HepG2 (cell line): ENCODE measurements around the gene HYOU1. TPM values are rescaled to one million over a fixed set of nuclear protein-coding genes. Genes with fewer than 3 reads are reported as not detected.

Experiments
- AFF4 ChIP-seq: sonication (generic); formaldehyde crosslinking; IDR thresholded peaks from 2 replicates; pipeline ENCODE4 v1.4.0; 2020; ENCODE audit warnings: missing genetic modification reagents
- CREB3 ChIP-seq: sonication (generic); formaldehyde crosslinking; IDR thresholded peaks from 2 replicates; pipeline ENCODE4 v1.5.0; 2020; ENCODE audit warnings: missing genetic modification reagents
- GLMP ChIP-seq: sonication (generic); formaldehyde crosslinking; IDR thresholded peaks from 2 replicates; pipeline ENCODE4 v1.9.0; 2021; ENCODE audit warnings: missing genetic modification reagents, mild to moderate bottlenecking, borderline replicate concordance
- HNRNPLL ChIP-seq: fragments of 200-400 bp; formaldehyde crosslinking; IDR thresholded peaks from 2 replicates; pipeline ENCODE4 v1.6.1; 2017; ENCODE audit warnings: mild to moderate bottlenecking, low read depth, low read length; ENCODE audit not compliant: poor library complexity, severe bottlenecking
- HOMEZ ChIP-seq: IDR thresholded peaks from 2 replicates; pipeline ENCODE4 v1.6.1; 2016; ENCODE audit warnings: low read depth
- MBNL3 ChIP-seq: fragments of 250-450 bp; sonication (Bioruptor Pico); conservative IDR thresholded peaks from 2 replicates; pipeline ENCODE4 v1.8.0; 2022; ENCODE audit warnings: mild to moderate bottlenecking, inconsistent platforms
- SMAD1 ChIP-seq: sonication (generic); formaldehyde crosslinking; IDR thresholded peaks from 2 replicates; pipeline ENCODE4 v1.4.0; 2020; ENCODE audit warnings: missing genetic modification reagents, low read depth, mild to moderate bottlenecking, borderline replicate concordance
- SPEN ChIP-seq: sonication (generic); formaldehyde crosslinking; IDR thresholded peaks from 2 replicates; pipeline ENCODE4 v1.5.1; 2020; ENCODE audit warnings: low read depth, mild to moderate bottlenecking, missing genetic modification reagents
- UBTF ChIP-seq: sonication (generic); formaldehyde crosslinking; IDR thresholded peaks from 2 replicates; pipeline ENCODE4 v1.4.0; 2020; ENCODE audit warnings: mild to moderate bottlenecking, missing genetic modification reagents
- ZBTB1 ChIP-seq: sonication (generic); formaldehyde crosslinking; IDR thresholded peaks from 2 replicates; pipeline ENCODE4 v1.4.0; 2020; ENCODE audit warnings: missing genetic modification reagents, borderline replicate concordance
- ZBTB49 ChIP-seq: sonication (generic); formaldehyde crosslinking; IDR thresholded peaks from 2 replicates; pipeline ENCODE4 v1.4.0; 2020; ENCODE audit warnings: missing genetic modification reagents, borderline replicate concordance
- ZNF33B ChIP-seq: sonication (generic); formaldehyde crosslinking; IDR thresholded peaks from 2 replicates; pipeline ENCODE4 v1.5.1; 2020; ENCODE audit warnings: mild to moderate bottlenecking, missing genetic modification reagents
- ZNF710 ChIP-seq: sonication (generic); formaldehyde crosslinking; IDR thresholded peaks from 2 replicates; pipeline ENCODE4 v1.5.0; 2020; ENCODE audit warnings: mild to moderate bottlenecking, missing genetic modification reagents, borderline replicate concordance
- ZNF761 ChIP-seq: sonication (generic); formaldehyde crosslinking; conservative IDR thresholded peaks from 2 replicates; pipeline ENCODE4 v1.4.0; 2020; ENCODE audit warnings: mild to moderate bottlenecking, missing genetic modification reagents
- ZNF777 ChIP-seq: sonication (generic); formaldehyde crosslinking; IDR thresholded peaks from 2 replicates; pipeline ENCODE4 v1.4.0; 2020; ENCODE audit warnings: missing genetic modification reagents
- polyA plus RNA-seq, 8 experiments: library from polyadenylated mRNA; depleted of rRNA in 3 of 8; stranded (reverse) in 7 of 8; unstranded in 1 of 8; fragments of >200 nt; fragmentation: Illumina TruSeq in 4 of 8; extraction: Trizol in 4 of 8; gene quantifications; 2 replicates each; pipeline versions ENCODE4 v1.2.1 to v1.2.3, GENCODE V29; 2011 to 2016; ENCODE audit warnings: low read depth in 4 of 8, missing spikeins in 1 of 8, mixed read lengths in 1 of 8; ENCODE audit not compliant: insufficient read depth in 1 of 8
- total RNA-seq, 5 experiments: library from RNA; depleted of rRNA; stranded (reverse); fragments of >200 nt; fragmentation: Illumina TruSeq; extraction: Trizol; gene quantifications; 2 replicates each; pipeline ENCODE4 v1.2.3, GENCODE V29; 2016; ENCODE audit warnings: low read depth in 1 of 5

HYOU1 gene
- total and polyA plus RNA-seq, 2 of the 13 experiments (the other 11 are each of a cell fraction or from before 2014, with no cell fraction given): 127 to 155 TPM

- no peak for TF ChIP-seq GLMP (CRISPR knock-in tag)
- TF ChIP-seq ZBTB49: no peak
- no peak for TF ChIP-seq ZNF33B
- no peak for TF ChIP-seq HNRNPLL
- TF ChIP-seq CREB3: no peak
- no peak for TF ChIP-seq ZNF710 (CRISPR knock-in tag)
- no peak for TF ChIP-seq MBNL3 (CRISPR knock-in tag)
- TF ChIP-seq ZNF777 (CRISPR knock-in tag): peak; percentile 16; the same call in 1 of the 2 replicates
- peak; percentile 94; the same call in 1 of the 2 replicates for TF ChIP-seq UBTF
- no peak for TF ChIP-seq HOMEZ (CRISPR knock-in tag)
- peak; percentile 51; the same call in 1 of the 2 replicates for TF ChIP-seq ZNF761
- no peak; the same call in 1 of the 2 replicates for TF ChIP-seq SPEN (CRISPR knock-in tag)
- no peak for TF ChIP-seq ZBTB1 (CRISPR knock-in tag)
- TF ChIP-seq SMAD1 (CRISPR knock-in tag): no peak
- TF ChIP-seq AFF4 (CRISPR knock-in tag): no peak
Measured at GRCh38 chr11:119094816-119095065, 37.7 kb upstream of the HYOU1 start (continued).
